Stimulated activated naive CD4-positive, alpha-beta T cell (primary cell): ENCODE measurements around the gene HES2.
"Not testable (repeated sequence)": the region's sequence is repeated elsewhere in the genome, so short reads cannot be mapped to it uniquely, and the experiment has no call there.

Experiments used
- DNase-seq, 6 experiments: peaks; one replicate each; lab custom pipeline; 2025; lab: John Stamatoyannopoulos, UW

HES2 gene

DNA sequence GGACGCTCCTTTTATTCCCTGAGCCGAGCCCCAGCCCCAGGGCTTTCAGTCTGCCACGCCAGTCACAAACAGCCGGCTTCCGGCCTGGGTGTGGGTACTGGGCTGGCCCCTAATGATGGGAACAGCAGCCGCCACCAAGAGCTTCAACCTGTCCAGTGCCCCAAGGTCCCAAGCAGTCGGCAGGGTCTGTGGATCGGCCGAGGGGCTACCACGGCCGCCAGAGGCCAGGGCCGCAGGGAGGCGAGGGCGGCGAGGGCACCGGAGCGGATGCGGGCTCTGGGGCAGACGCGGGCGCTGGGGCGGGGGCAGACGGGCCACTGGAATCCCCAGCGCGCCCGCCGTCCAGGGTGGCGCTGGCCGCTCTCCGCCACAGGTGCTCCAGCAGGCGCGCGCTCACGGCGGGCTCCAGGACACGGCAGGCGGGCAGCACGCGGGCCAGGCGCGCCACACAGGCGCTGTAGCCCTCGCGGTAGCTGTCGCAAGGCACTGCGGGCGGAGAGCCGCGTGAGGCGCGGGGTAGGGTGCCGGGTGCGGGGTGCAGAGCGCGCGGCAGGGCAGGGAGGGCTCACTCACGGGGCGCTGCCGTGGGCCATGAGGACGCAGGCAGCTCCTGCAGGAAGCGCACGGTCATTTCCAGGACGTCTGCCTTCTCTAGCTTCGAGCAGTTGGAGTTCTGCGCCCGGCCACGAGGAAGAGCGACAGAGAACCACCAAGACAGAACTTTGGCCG is 887 bp downstream of the HES2 start:
- no peak for DNase-seq

- no peak for DNase-seq
Measured at GRCh38 chr1:6417961-6418667, 1.6 kb downstream of the HES2 start.

- DNase-seq, result no peak
Measured at GRCh38 chr1:6416906-6417305, 2.8 kb downstream of the HES2 start.

- no peak for DNase-seq
Measured at GRCh38 chr1:6416295-6416656, 3.4 kb downstream of the HES2 start.

DNA sequence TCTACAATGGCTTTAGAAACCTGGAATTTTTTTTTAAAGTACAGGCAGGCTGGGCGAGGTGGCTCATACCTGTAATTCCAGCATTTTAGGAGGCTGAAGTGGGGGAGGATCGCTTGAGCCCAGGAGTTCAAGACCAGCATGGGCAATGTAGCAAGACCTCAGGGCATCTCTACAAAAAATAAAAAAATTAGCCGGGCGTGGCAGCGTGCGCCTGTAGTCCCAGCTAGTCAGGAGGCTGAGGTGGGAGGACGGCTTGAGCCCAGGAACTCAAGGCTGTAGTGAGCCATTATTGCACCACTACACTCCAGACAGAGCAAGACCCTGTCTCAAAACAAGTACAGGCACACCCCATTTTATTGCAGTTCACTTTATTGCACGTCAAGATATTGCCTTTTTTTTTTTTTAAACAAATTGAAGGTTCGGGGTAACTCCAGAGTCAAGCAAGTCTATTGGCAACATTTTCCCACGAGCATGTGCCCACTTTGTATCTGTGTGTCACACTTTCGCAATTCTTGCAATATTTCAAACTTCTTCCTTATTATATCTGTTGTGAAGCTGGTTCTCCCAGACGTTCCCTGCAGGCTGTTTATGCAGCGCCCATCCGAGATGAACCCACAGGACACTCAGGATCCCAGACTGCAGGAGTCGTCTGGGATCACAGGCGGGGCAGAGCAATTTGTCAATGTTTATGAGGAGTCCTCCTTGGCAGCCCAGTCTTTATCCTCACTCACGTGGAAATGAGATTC is 4.7 kb downstream of the HES2 start:
- DNase-seq, result no peak

- DNase-seq, result peak in 2 of 6 experiments; percentile 20 to 34
Measured at GRCh38 chr1:6414443-6414844, 5.3 kb downstream of the HES2 start.

DNA sequence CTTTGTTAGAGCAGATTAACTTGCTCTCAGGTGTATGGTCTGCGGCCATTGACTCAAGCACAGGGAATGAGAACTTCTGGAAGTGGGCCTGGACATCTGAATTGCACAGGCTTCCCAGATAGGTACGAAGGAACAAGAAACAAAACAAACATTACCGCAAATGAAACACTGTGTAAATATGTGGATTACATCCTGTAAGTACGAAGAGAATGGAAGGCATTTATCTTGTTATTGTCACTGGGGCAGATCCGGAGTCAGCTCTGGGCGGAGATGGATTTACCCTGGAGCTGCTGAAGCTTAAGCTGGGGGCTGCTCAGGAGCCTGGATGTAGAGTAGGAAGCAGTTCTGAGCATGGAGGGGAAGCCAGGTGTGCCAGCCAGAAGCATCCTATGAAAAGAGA is 6.8 kb downstream of the HES2 start:
- DNase-seq, result no peak

GRCh38 chr1:6410248-6410893 is 9.3 kb downstream of the HES2 start:
- DNase-seq, result no peak

DNA sequence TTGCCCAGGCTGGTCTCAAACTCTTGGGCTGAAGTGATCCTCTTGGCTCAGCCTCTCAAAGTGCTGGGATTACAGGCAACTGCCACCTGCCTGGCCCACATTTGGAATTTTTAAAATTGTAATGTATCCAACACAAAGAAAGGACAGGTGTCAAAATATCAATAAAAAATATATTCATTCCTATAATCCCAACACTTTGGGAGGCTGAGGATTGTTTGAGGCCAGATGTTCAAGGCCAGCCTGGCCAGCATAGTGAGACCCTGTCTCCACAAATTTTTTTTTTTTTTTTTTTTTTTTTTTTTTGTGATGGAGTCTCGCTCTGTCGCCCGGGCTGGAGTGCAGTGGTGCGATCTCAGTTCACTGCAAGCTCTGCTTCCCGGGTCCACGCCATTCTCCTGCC is 10.0 kb downstream of the HES2 start:
- DNase-seq, result no peak

DNA sequence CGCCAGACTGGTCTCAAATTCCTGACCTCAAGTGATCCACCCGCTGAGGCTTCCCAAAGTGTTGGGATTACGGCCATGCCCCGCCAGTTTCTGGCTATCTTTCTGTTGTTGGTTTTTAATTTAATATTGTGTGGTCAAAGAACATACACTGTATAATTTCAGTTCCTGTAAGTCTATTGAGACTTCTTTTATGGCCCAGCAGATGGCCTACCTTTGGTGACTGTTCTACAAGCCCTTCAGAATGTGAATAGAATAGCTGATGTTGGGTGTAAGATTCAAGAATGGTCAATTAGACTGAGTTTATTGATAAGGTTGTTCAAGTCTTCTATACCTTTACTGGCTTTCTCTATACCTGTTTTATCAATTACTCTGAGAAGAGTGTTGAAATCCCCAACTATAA is 10.7 kb downstream of the HES2 start:
- DNase-seq, result no peak

- DNase-seq, result no peak
Measured at GRCh38 chr1:6408023-6408422, 11.7 kb downstream of the HES2 start.

DNA sequence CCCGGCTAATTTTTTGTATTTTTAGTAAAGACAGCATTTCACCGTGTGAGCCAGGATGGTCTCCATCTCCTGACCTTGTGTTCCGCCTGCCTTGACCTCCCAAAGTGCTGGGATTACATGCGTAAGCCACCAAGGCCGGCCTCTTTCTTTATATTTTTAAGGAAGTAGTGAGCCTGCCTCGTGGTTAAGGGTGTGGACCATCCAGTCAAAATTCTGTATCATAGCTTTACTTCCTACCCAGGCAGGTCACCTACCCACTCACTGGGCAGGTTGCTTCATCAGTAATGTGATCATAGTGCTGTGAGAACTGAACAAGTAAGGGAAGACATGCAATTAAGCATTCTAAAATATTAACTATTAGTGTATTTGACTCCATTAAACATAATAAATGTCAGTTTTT is 18.0 kb downstream of the HES2 start:
- DNase-seq, result no peak

GRCh38 chr1:6399294-6399693 is 20.4 kb downstream of the HES2 start:
- no peak for DNase-seq

DNA sequence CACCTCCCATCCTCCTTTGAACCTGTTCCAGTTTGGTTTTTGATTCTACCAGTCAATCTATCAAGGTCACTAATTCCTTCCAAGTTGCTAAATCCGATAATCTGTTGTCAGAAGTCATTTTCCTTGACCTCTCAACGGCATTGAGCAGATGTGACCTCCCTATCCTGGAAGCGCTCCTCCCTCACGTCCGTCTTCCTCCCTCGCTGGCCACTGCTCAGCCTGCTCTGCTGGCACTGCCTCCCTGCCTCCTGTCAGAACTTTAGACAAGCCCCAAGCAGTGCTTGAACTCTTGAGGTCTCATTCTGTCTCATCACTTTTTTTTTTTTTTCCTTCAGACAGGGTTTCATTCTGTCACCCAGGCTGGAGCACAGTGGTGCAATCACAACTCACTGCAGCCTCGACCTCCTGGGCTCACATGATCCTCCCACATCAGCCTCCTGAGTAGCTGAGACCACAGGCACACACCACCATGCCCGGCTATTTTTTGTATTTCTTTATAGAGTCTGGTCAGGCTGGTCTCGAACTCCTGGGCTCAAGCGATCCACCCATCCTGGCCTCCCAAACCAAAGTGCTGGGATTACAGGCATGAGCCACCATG is 21.8 kb downstream of the HES2 start:
- no peak for DNase-seq

- DNase-seq, result no peak
Measured at GRCh38 chr1:6396998-6397397, 22.7 kb downstream of the HES2 start.

DNA sequence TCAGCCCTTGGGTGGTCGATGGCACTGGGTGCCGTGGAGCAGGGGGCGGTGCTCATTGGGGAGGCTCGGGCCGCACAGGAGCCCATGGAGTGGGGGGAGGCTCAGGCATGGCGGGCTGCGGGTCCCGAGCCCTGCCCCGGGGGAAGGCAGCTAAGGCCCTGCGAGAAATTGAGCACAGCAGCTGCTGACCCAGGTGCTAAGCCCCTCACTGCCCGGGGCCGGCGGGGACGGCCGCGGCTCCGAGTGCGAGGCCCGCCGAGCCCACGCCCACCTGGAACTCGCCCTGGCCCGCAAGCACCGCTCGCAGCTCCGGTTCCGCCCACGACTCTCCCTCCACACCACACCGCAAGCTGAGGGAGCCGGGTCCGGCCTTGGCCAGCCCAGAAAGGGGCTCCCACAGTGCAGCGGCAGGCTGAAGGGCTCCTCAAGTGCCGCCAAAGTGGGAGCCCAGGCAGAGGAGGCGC is 23.9 kb downstream of the HES2 start:
- DNase-seq, result not testable (repeated sequence)

- not testable (repeated sequence) for DNase-seq
Measured at GRCh38 chr1:6395130-6395529, 24.6 kb downstream of the HES2 start.

DNA sequence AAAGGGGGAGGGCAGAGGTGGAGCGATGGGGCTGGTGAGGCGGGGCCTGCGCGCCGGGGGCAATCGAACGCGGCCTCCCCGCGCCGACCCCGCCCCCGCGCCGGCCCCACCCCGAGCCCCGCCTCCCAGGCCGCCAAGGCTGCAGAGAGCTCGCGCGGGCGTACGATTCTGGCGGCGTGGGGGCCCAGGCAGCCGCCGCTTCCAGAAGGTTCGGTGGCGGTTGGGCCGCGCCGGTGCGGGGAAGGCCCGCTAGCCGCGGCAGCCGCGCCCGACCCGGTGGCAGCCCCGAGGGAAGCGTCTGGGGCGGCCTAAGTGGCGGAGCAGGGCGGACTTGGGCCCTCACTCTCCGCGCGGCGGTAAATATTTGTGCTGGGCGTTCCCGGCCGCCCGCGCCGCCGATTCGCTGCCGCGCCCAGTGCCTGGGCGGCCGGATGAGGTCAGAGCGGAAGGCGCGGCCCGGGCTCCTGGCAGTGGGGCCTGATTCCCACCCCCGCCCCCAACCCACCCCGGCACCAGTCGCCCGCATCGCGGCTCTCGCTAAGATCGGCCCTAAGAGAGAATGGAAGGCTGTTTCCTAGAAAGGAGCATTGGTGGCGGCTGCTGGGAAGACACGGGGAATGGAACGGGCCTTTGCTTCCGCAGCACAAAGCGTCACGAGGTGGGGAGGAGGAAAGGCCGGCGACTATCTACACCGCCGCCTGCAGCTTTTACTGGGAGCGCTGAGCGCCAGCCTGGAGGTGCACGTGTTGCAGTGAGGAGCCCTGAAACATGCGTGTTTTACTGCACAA is 26.1 kb downstream of the HES2 start, which contains the start of gene ACOT7:
Gene ACOT7 (minus strand): TSS at position 368 of the 788 bp plus-strand sequence. CDS start 368 bp downstream, outside the sequence.
- peak; percentile 85 to 94 (median 87) for DNase-seq

DNA sequence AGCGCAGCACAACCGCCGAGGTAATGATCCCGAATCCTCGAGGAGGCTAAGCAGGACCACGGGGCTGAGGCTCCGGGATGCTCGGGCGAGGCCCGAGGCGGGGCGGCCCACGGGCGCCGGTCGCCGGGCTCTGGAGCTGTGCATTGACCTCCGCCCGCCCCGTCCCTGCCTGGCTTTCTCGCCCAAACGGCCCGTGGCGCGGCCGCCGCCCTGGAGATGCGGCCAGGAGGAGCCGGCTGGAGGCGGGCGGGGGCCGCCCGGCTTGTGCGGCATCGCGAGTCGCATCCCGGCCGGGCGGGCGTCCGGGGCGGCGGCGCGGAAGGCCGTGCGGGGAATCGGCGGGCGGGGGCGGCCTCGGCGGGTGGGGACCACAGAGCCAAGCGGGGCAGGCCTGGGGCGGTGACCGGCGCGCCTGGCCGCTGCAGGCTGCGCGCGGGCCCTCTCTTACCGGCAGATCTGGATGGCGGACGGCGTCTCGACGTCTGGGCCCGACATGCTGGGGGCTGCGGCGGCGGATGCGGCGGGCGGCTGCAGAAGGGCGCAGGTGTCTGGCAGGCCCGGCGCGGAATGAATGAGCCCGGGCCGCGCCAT is 26.8 kb downstream of the HES2 start:
- no peak for DNase-seq

DNA sequence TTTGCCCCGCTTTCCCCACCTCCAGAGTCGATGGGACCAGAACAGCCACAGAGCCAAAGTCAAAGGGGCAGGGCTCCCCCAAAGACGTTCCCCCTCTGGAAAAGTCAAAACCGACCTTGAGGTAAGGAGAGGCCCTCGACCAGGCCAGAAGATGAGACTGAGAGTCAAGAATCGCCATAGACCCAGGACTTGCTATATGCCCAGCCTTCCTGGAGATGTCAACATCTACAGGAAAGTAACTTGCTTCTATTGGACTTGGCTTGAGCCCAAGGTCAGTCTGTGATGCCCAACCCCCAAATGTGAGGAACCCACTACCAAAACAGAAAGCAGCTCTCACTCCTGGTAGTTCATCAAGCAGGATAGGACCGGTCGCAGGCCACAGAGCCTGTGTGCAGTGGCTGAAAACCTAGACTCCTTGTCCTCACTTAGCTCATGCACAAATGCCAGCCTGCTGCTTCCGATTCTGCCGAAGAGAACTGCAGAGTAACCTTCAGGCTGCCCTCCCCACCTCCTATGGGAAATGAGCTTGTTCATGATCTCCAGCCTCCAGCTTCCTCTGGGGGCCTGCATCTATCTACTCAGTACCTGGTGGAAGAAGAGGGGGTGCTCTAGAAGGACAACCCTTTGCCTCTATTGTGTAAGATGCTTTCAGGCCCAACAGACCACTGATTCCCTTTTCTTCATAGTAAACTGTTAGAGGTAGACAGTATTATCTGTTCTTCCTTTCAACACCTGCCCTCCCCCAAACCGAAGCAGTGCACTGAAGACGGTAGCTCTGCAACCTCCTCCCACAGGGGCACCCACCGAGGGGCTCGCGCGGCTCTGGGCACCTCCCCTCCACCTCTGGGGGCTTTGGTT is 27.5 kb downstream of the HES2 start:
- peak in 1 of 6 experiments; percentile 22 for DNase-seq
